NCI-H187 treated with DMSO at 0.1 percent for 48 hours (cell line): ENCODE data around the gene CD300A.

ENCODE experiments used
- DNase-seq: peaks from one replicate; lab custom pipeline; 2025; lab: John Stamatoyannopoulos, UW

Gene CD300A

GRCh38 chr17:74439691-74440567 lies 26.5 kb upstream of the CD300A start:
- no peak for DNase-seq

GRCh38 chr17:74441537-74441936 lies 24.9 kb upstream of the CD300A start:
- no peak for DNase-seq

GRCh38 chr17:74442291-74442669 lies 24.2 kb upstream of the CD300A start:
- no peak for DNase-seq

GRCh38 chr17:74442670-74443515 lies 23.5 kb upstream of the CD300A start:
- DNase-seq: peak; percentile 38

GRCh38 chr17:74443516-74444296 lies 22.7 kb upstream of the CD300A start:
- no peak for DNase-seq

- no peak for DNase-seq
Measured at GRCh38 chr17:74444406-74444805, 22.0 kb upstream of the CD300A start.

GRCh38 chr17:74445158-74445557 lies 21.3 kb upstream of the CD300A start:
- DNase-seq: no peak

GRCh38 chr17:74446551-74447500 lies 19.6 kb upstream of the CD300A start:
- DNase-seq: no peak

GRCh38 chr17:74447628-74448159 lies 18.7 kb upstream of the CD300A start:
- DNase-seq: no peak

GRCh38 chr17:74448756-74449155 lies 17.7 kb upstream of the CD300A start:
- no peak for DNase-seq

GRCh38 chr17:74449306-74449705 lies 17.1 kb upstream of the CD300A start:
- no peak for DNase-seq

- DNase-seq: no peak
Measured at GRCh38 chr17:74449773-74450172, 16.7 kb upstream of the CD300A start.

- no peak for DNase-seq
Measured at GRCh38 chr17:74450231-74450630, 16.2 kb upstream of the CD300A start.

GRCh38 chr17:74450925-74451403 lies 15.5 kb upstream of the CD300A start:
- no peak for DNase-seq

- no peak for DNase-seq
Measured at GRCh38 chr17:74451557-74451956, 14.9 kb upstream of the CD300A start.

GRCh38 chr17:74452033-74452840 lies 14.2 kb upstream of the CD300A start:
- DNase-seq: no peak

GRCh38 chr17:74452841-74453661 lies 13.4 kb upstream of the CD300A start:
- no peak for DNase-seq

GRCh38 chr17:74453665-74454196 lies 12.7 kb upstream of the CD300A start:
- peak; percentile 43 for DNase-seq
